ENCODE data around the gene CHST6.
"Not testable (repeated sequence)": the region's sequence is repeated elsewhere in the genome, so short reads cannot be mapped to it uniquely, and the experiment has no call there.

The CHST6 gene

GRCh38 chr16:75432828-75433731 lies 62.2 kb downstream of the CHST6 start, which contains the start of gene CFDP1:
Gene CFDP1, minus strand, starts transcription at chr16:75433503. Its CDS starts 151 bp downstream, at chr16:75433352.
- DNase-seq = peak; percentile 94

GRCh38 chr16:75429621-75430403 lies 65.4 kb downstream of the CHST6 start:
- no peak for DNase-seq

GRCh38 chr16:75426524-75426923 lies 68.7 kb downstream of the CHST6 start:
- DNase-seq = not testable (repeated sequence)

- DNase-seq = not testable (repeated sequence)
These were observed 71.0 kb downstream of the CHST6 start for GRCh38 chr16:75424105-75424762.

- no peak for DNase-seq
These were observed 71.5 kb downstream of the CHST6 start for GRCh38 chr16:75423723-75424104.

All from fibroblast of skin of right quadriceps (primary cell).